ENCODE data around the gene RALGPS1. TPM values are rescaled to one million over a fixed set of nuclear protein-coding genes. Genes with fewer than 3 reads are reported as not detected.

RALGPS1 gene
- total and polyA plus RNA-seq, 3 experiments from 2014 or later: 1.6 to 3.2 (median 2.4) TPM

DNA sequence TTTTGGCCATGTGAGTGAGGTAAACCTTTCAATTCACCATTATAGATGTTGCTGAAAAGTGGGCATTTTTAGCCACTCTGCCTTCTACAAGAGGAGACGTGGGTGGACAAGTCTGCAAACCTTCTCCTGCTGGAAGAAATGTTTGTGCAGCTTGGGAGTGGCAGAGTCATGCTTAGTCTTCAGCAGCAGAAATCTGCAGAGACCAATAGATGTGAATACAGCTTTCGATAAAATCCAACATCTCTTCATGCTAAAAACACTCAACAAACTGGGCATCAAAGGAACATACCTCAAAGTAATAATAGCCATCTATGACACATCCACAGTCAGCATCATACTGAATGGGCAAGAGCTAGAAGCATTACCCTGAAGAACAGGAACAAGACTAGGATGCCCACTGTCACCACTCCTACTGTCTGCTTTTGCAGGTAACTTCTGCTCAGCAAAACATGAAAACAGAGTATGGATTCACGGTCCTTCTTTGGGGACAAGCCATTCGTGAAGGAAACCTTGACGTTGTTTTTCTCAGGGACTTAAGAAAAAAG, 91.3 kb downstream of the RALGPS1 start:
- H3K4me1 Mint-ChIP-seq: peaks cover 16 to 25% (median 24%) of the 10 kb centered on the region in 3 donors
- peaks cover 0 to 2% (median 0%) of the 10 kb centered on the region in 3 donors for H3K36me3 Mint-ChIP-seq
- H3K36me3 ChIP-seq (ENCODE audit: insufficient read depth, low read length): no peaks in the 10 kb centered on the region
- H3K27ac Mint-ChIP-seq: peak overlapping the region; percentile 40 to 95 (median 91)
- no peak overlapping the region for H3K27ac ChIP-seq (ENCODE audit: low read depth, low read length)
- H3K4me1 ChIP-seq (ENCODE audit: insufficient read depth, low read length): peaks cover 22% of the 10 kb centered on the region
- peak overlapping the region in 1 of 7 donors; percentile 36 for H3K4me3 Mint-ChIP-seq
- ChIA-PET POLR2A (interaction anchor here (0.9 kb wide), 1 partner anchor 446 kb away, joined by 4 read pairs; the partner anchor contains the start of genes LRSAM1 and RPL12), CTCF (no interaction called here)
- H3K27me3 ChIP-seq (ENCODE audit: insufficient read depth, low read length, poor library complexity, severe bottlenecking): no peaks in the 10 kb centered on the region
- peaks cover 0 to 2% of the 10 kb centered on the region in 2 donors for H3K27me3 Mint-ChIP-seq
- H3K4me3 ChIP-seq (ENCODE audit: low read length): no peak overlapping the region
- no peak for DNase-seq
- no peaks in the 10 kb centered on the region for H3K9me3 Mint-ChIP-seq
- no peaks in the 10 kb centered on the region for H3K9me3 ChIP-seq (ENCODE audit: low read length)

GRCh38 chr9:127007638-127008037, 93.1 kb downstream of the RALGPS1 start:
- H3K27me3 ChIP-seq (ENCODE audit: insufficient read depth, low read length, poor library complexity, severe bottlenecking): no peaks in the 10 kb centered on the region
- ChIA-PET POLR2A (interaction anchor here (1.2 kb wide), 1 partner anchor 22 kb away, joined by 3 read pairs; no protein-coding TSS in a partner anchor), CTCF (no interaction called here)
- Mint-ChIP-seq H3K27ac (peak overlapping the region in 3 of 8 donors; percentile 13 to 87 (median 55)), H3K4me3 (no peak overlapping the region), H3K36me3 (peaks cover 0 to 2% (median 0%) of the 10 kb centered on the region in 3 donors), H3K9me3 (no peaks in the 10 kb centered on the region), H3K27me3 (peaks cover 0 to 3% of the 10 kb centered on the region in 2 donors), H3K4me1 (peaks cover 16 to 25% (median 24%) of the 10 kb centered on the region in 3 donors)
- H3K4me1 ChIP-seq (ENCODE audit: insufficient read depth, low read length): peaks cover 22% of the 10 kb centered on the region
- DNase-seq: no peak
- no peak overlapping the region for H3K4me3 ChIP-seq (ENCODE audit: low read length)
- no peak overlapping the region for H3K27ac ChIP-seq (ENCODE audit: low read depth, low read length)
- no peaks in the 10 kb centered on the region for H3K36me3 ChIP-seq (ENCODE audit: insufficient read depth, low read length)
- no peaks in the 10 kb centered on the region for H3K9me3 ChIP-seq (ENCODE audit: low read length)

DNA sequence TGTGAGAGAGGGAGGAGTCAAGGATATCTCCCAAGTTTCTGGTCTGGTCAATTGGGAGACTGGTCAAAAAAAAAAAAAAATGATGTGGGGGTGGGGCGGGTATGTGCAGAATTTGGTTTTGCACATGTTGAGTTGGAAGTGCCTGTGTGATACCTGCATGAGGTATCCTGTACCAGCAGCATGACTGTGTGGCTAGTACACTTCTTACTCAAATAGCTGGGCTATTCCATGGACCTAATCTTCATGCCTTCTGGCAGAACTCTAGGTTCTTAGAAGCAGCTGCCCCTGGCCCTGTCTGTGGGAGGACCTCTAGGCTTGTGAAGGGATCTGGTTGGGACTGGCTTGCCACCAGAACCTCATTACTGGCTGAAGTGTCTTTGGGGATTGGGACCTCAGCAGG, 93.5 kb downstream of the RALGPS1 start:
- peaks cover 0 to 2% (median 0%) of the 10 kb centered on the region in 3 donors for H3K36me3 Mint-ChIP-seq
- POLR2A ChIA-PET: interaction anchor here (1.2 kb wide), 1 partner anchor 22 kb away, joined by 3 read pairs; no protein-coding TSS in a partner anchor
- Histone ChIP-seq H3K4me3 (ENCODE audit: low read length) (no peak overlapping the region), H3K9me3 (ENCODE audit: low read length) (no peaks in the 10 kb centered on the region), H3K27ac (ENCODE audit: low read depth, low read length) (no peak overlapping the region), H3K36me3 (ENCODE audit: insufficient read depth, low read length) (no peaks in the 10 kb centered on the region), H3K4me1 (ENCODE audit: insufficient read depth, low read length) (peaks cover 22% of the 10 kb centered on the region), H3K27me3 (ENCODE audit: insufficient read depth, low read length, poor library complexity, severe bottlenecking) (no peaks in the 10 kb centered on the region)
- H3K9me3 Mint-ChIP-seq: no peaks in the 10 kb centered on the region
- DNase-seq: no peak
- no peak overlapping the region for H3K4me3 Mint-ChIP-seq
- H3K27me3 Mint-ChIP-seq: peaks cover 0 to 3% of the 10 kb centered on the region in 2 donors
- H3K27ac Mint-ChIP-seq: peak overlapping the region in 2 of 8 donors; percentile 13 to 87
- peaks cover 16 to 25% (median 24%) of the 10 kb centered on the region in 3 donors for H3K4me1 Mint-ChIP-seq
- CTCF ChIA-PET: no interaction called here

- Histone ChIP-seq H3K27me3 (ENCODE audit: insufficient read depth, low read length, poor library complexity, severe bottlenecking) (no peaks in the 10 kb centered on the region), H3K4me1 (ENCODE audit: insufficient read depth, low read length) (no peaks in the 10 kb centered on the region), H3K9me3 (ENCODE audit: low read length) (no peaks in the 10 kb centered on the region), H3K36me3 (ENCODE audit: insufficient read depth, low read length) (no peaks in the 10 kb centered on the region), H3K4me3 (ENCODE audit: low read length) (no peak overlapping the region), H3K27ac (ENCODE audit: low read depth, low read length) (no peak overlapping the region)
- CTCF ChIA-PET: no interaction called here
- Mint-ChIP-seq H3K4me1 (no peaks in the 10 kb centered on the region), H3K36me3 (peaks cover 0 to 9% (median 0%) of the 10 kb centered on the region in 3 donors), H3K27ac (no peak overlapping the region), H3K9me3 (no peaks in the 10 kb centered on the region), H3K27me3 (peaks cover 0 to 2% of the 10 kb centered on the region in 2 donors), H3K4me3 (no peak overlapping the region)
- POLR2A ChIA-PET: no interaction called here
- no peak for DNase-seq
Measured at GRCh38 chr9:127011772-127012171, 97.2 kb downstream of the RALGPS1 start.

- no peak for DNase-seq
- H3K4me3 ChIP-seq (ENCODE audit: low read length): no peak overlapping the region
- peaks cover 0 to 9% (median 0%) of the 10 kb centered on the region in 3 donors for H3K36me3 Mint-ChIP-seq
- no peaks in the 10 kb centered on the region for H3K36me3 ChIP-seq (ENCODE audit: insufficient read depth, low read length)
- H3K9me3 Mint-ChIP-seq: no peaks in the 10 kb centered on the region
- H3K27ac Mint-ChIP-seq: no peak overlapping the region
- POLR2A ChIA-PET: no interaction called here
- H3K4me1 ChIP-seq (ENCODE audit: insufficient read depth, low read length): no peaks in the 10 kb centered on the region
- H3K27me3 Mint-ChIP-seq: peaks cover 0 to 2% of the 10 kb centered on the region in 2 donors
- CTCF ChIA-PET: no interaction called here
- no peaks in the 10 kb centered on the region for H3K27me3 ChIP-seq (ENCODE audit: insufficient read depth, low read length, poor library complexity, severe bottlenecking)
- no peaks in the 10 kb centered on the region for H3K4me1 Mint-ChIP-seq
- no peaks in the 10 kb centered on the region for H3K9me3 ChIP-seq (ENCODE audit: low read length)
- no peak overlapping the region for H3K27ac ChIP-seq (ENCODE audit: low read depth, low read length)
- H3K4me3 Mint-ChIP-seq: no peak overlapping the region
Measured at GRCh38 chr9:127012250-127012649, 97.7 kb downstream of the RALGPS1 start.

DNA sequence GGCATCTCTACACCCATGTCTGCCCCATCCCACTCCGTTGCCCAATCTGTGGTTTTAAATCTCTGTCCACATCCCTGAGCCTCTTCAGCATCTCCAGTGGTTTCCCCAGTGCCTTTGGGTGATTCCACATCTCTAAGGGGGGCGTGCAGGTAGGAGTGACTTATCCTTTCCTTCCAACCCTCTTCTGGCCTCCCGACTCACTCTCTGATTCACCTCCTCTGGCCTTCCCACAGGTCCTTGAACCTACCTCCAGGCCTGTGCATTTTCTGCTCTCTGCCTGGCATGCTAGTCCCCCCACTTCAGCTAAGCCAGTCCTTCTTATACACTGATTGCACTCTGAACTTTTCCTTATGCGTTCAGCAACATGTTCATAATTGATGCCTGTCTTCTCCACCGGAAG, 99.0 kb downstream of the RALGPS1 start:
- H3K36me3 ChIP-seq (ENCODE audit: insufficient read depth, low read length): no peaks in the 10 kb centered on the region
- H3K4me1 Mint-ChIP-seq: no peaks in the 10 kb centered on the region
- H3K9me3 ChIP-seq (ENCODE audit: low read length): no peaks in the 10 kb centered on the region
- H3K27ac Mint-ChIP-seq: no peak overlapping the region
- no peak overlapping the region for H3K4me3 ChIP-seq (ENCODE audit: low read length)
- H3K4me1 ChIP-seq (ENCODE audit: insufficient read depth, low read length): no peaks in the 10 kb centered on the region
- no peaks in the 10 kb centered on the region for H3K27me3 ChIP-seq (ENCODE audit: insufficient read depth, low read length, poor library complexity, severe bottlenecking)
- CTCF ChIA-PET: no interaction called here
- POLR2A ChIA-PET: no interaction called here
- no peak overlapping the region for H3K4me3 Mint-ChIP-seq
- H3K36me3 Mint-ChIP-seq: peaks cover 0 to 9% (median 0%) of the 10 kb centered on the region in 3 donors
- no peaks in the 10 kb centered on the region for H3K9me3 Mint-ChIP-seq
- H3K27ac ChIP-seq (ENCODE audit: low read depth, low read length): no peak overlapping the region
- peaks cover 0 to 2% of the 10 kb centered on the region in 2 donors for H3K27me3 Mint-ChIP-seq
- no peak for DNase-seq

GRCh38 chr9:127014216-127014909, 99.8 kb downstream of the RALGPS1 start:
- CTCF ChIA-PET: no interaction called here
- no peaks in the 10 kb centered on the region for H3K27me3 ChIP-seq (ENCODE audit: insufficient read depth, low read length, poor library complexity, severe bottlenecking)

DNA sequence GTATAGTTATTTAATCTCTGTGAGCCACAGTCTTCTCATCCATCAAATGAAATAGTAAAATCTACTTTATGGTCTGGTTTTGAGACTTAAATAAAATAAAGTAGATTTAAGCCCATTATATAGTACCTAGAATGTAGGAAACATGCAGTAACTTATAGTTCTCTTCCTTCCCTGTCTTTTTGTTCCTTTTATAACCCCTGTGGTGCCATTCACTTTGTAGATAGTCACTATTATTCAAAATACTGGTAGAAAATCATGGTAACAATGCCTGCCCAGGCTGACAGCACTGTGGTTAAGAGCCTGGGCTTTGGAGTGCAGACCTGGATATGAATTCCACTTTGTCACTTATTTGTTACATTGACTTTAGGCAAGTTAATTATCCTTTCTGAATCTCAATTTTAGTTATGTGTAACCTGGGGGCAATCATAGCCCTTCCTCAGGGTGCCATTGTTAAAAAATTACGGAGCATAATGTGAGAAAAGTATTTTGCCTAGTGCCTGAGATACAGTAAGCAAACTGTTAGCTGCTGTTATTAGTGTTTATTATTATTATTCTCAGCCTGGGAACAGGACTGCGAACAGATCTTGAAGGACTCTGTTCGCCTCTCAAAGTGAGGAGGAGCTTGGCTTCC, 100.4 kb downstream of the RALGPS1 start:
- H3K36me3 Mint-ChIP-seq: peaks cover 0 to 9% (median 0%) of the 10 kb centered on the region in 3 donors
- peaks cover 0 to under 1% (median 0%) of the 10 kb centered on the region in 3 donors for H3K4me1 Mint-ChIP-seq
- no peaks in the 10 kb centered on the region for H3K9me3 Mint-ChIP-seq
- H3K27ac ChIP-seq (ENCODE audit: low read depth, low read length): no peak overlapping the region
- no peaks in the 10 kb centered on the region for H3K27me3 ChIP-seq (ENCODE audit: insufficient read depth, low read length, poor library complexity, severe bottlenecking)
- POLR2A ChIA-PET: no interaction called here
- CTCF ChIA-PET: no interaction called here
- no peak overlapping the region for H3K4me3 ChIP-seq (ENCODE audit: low read length)
- no peaks in the 10 kb centered on the region for H3K9me3 ChIP-seq (ENCODE audit: low read length)
- no peak overlapping the region for H3K4me3 Mint-ChIP-seq
- no peaks in the 10 kb centered on the region for H3K36me3 ChIP-seq (ENCODE audit: insufficient read depth, low read length)
- H3K27ac Mint-ChIP-seq: peak overlapping the region in 1 of 8 donors; percentile 45
- H3K4me1 ChIP-seq (ENCODE audit: insufficient read depth, low read length): no peaks in the 10 kb centered on the region
- DNase-seq: no peak
- H3K27me3 Mint-ChIP-seq: peaks cover 0 to 2% of the 10 kb centered on the region in 2 donors

More at GRCh38 chr9:127014216-127014909, 99.8 kb downstream of the RALGPS1 start:
- Mint-ChIP-seq H3K9me3 (no peaks in the 10 kb centered on the region), H3K4me3 (no peak overlapping the region), H3K4me1 (no peaks in the 10 kb centered on the region), H3K36me3 (peaks cover 0 to 9% (median 0%) of the 10 kb centered on the region in 3 donors), H3K27me3 (peaks cover 0 to 2% of the 10 kb centered on the region in 2 donors), H3K27ac (no peak overlapping the region)
- Histone ChIP-seq H3K36me3 (ENCODE audit: insufficient read depth, low read length) (no peaks in the 10 kb centered on the region), H3K27ac (ENCODE audit: low read depth, low read length) (no peak overlapping the region), H3K9me3 (ENCODE audit: low read length) (no peaks in the 10 kb centered on the region), H3K4me1 (ENCODE audit: insufficient read depth, low read length) (no peaks in the 10 kb centered on the region), H3K4me3 (ENCODE audit: low read length) (no peak overlapping the region)
- POLR2A ChIA-PET: no interaction called here
- DNase-seq: no peak

Measured in CD8-positive, alpha-beta memory T cell (primary cell).